G401.6 (cell line): Measurements from ENCODE around the gene RRP8.
A peak's percentile ranks its signal among the peaks of the same experiment; 100 is the strongest.

Source experiments
- FAIRE-seq: peaks from 2 replicates; lab custom pipeline; 2012; peaks lifted over from hg19 to GRCh38; lab: Jason Lieb, UNC

Gene RRP8

DNA sequence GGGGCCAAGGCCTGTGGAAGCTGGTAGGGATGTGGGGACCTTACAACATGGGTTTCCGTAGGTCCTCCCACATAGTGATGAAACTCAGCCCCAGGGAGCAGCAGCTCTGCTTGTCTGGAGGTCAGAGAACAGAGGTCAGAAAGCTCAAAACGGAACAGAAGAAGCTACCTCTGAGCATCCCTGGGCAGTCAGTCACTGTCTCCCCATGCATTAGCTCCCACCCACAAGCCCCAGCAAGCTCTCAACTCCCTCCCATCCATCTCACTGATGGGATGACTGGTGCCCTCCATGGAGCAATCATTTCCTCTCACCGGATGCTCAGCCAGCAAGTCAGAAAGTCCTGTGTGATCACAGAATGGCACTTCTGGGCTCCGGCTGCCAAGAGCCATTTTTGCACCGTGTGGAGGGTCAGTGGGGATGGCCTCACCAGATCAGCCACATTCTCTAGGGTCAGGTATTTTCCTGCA is 13.9 kb upstream of the RRP8 start:
- no peak for FAIRE-seq

DNA sequence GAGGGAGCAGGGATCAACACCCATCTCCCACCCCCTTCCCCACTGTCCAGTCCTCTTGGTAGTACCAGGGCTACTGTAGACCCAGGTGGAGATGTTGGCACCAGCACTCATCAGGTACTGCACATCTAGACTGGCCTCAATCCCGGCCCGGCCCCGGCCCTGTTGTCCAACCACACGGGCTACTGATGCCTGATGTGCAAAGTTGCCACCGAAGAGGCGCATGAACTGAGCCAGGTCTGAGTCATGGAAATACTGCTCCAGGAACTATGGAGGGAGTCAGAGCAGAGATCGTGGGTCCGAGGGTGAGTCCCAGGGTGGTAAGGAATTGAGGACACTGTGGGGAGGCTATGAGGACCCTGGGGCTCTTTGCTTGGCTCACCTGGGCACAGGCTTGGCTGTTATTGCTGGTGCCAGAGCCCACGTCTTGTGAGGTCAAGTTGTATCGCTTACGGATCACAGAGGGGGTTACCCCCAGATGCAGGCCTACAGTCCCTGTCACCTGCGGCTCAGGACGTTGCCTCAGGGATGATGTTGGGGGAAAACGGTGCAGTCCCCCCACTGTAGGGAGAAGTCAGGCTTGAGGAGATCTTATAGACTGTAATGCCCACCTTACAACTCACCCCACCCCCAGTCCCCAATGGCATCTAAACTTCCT is 13.3 kb upstream of the RRP8 start:
- FAIRE-seq = no peak

DNA sequence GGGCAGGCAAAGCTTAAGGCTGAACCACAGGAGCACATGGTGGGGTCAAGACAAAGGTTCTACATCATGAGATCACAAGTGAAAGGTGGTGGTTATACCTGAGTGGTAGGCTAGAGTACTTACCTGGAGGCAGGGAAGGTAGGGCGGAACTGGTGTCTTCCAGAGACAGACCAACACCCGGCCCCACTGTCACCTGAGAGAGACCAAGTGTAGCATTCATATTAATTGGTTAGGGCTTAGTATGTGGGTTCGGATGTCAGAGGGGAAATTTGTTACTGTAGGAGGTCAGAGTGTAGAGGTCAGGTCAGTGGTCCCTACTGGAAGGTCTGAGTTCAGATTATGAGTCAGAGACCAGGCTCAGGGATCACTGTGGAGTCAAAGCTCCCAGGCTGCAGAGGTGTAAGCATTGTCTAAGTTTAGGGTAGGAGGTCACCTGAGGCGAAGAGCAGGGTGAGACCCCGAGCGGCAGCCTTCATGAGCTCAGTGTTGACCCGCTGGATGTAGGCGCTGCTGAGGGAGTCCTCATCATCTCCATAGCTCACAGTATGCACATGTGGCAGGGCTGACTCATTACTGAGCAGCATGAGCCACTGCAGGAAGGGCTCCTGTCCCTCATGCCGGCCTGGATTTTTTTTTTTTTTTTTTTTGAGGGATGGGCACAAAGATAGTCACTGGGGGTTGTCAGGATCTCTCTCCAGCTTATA is 12.6 kb upstream of the RRP8 start:
- FAIRE-seq = no peak

DNA sequence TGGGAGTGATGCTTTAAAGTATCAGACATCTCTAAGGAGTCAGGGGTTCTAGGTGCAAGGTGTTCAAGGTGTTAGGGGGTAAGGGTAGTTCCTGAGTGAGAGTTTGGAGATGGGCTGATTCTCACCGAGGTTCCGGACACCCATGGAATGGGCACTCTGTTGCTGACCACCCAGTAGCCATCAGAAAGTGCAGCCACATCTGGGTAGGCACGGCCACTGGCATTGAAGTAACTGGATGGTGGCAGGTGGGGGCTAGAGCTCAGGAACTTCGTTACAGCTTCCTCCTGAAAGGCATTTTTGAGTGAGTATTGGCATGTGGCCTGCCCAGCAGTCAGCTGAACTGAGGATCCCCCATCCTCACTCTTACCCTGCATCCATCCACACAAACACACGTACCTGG is 11.6 kb upstream of the RRP8 start:
- FAIRE-seq = no peak

DNA sequence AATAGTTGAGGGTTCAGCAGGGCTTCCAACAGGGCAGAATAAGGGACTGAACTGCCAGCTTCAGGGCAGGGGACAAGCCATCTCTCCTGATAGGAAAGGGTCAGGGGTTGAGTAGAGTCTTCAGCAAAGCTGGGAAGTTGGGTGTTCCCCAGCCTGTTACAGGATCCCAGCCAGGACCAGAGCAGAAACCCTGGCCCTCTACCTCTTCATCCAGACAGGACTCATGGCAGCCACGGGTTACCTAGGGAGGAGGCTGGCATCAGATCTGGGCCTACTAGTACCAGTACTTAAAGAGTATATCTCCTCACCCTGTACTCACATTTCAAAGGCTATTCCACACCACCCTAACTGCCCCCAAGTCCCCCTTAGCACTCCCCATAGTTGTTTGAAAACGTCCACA is 11.0 kb upstream of the RRP8 start:
- no peak for FAIRE-seq

DNA sequence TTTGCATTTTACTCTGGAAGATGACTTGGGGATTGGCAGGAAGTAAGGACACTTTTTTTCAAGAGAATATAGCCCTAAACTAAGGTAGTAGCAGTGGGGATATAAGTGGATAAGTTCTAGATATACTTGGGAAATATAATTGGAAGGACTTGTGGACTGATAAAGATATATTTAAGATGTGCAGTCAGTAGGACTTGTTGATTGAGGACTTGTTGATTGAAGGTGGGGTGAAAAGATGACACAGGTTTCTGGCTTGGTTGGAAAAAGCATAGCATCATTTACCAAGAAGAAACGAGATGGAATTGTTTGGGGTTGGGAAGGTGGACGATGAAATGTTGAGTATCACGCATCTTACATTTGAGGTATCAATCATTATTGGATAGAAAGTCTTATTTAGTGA is 10.1 kb upstream of the RRP8 start:
- FAIRE-seq = no peak

DNA sequence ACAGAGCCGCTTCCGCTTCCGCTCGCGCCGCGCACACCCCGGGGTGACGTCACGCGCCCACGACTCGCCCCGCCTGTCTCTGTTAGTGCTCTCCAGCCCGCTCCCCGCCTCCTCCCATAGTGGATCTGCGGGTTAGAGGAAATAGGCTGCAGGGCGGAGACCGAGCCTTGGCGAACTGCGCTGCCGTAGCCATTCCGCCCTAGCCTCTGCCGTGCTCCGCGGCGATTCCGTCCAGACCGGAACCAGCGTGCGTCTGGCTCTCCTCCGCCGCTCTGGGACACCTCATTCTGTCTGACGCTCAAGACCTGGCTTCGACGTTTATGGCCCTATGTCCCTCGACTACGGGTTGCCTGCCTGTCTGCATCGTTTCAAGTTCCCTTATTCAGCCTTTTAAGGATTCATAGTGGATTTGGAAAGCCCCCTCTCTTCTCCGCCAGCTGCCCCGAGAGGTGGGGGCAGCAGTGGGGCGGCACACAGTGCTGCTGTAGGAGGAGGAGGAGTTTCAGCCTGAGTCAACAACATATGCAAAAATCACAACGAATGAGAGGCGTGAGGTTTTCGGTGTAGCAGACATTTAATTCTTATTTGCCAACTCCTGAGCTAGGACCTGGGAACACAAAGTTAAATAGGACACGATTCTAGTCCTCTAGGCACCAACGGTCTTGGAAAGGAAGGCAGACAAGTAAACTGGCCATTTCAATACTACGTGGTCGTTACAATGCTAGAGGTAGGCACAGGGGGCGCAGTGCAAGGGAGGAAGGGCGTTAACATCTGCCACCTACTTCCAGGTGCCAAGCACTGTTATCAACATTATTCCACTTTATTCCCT is 9.0 kb upstream of the RRP8 start, which contains the start of gene TAF10:
Gene TAF10 (minus strand): TSS at position 4 of the 829 bp plus-strand sequence. CDS start 27 bp downstream, outside the sequence.
- peak; percentile 84 for FAIRE-seq

DNA sequence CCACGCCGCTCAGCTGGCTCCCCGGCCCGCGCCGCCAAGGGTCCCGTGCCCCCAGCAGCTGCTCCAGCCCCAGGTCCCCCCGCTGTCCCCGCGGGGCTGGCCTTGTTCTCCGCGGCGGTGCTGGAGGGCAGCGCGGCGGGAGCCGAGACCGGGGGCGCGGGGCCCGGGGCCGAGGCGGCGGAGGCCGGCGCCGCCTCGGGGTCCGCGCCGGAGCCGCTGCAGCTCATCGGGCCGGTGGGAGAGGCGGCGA is 8.5 kb upstream of the RRP8 start:
- no peak for FAIRE-seq

DNA sequence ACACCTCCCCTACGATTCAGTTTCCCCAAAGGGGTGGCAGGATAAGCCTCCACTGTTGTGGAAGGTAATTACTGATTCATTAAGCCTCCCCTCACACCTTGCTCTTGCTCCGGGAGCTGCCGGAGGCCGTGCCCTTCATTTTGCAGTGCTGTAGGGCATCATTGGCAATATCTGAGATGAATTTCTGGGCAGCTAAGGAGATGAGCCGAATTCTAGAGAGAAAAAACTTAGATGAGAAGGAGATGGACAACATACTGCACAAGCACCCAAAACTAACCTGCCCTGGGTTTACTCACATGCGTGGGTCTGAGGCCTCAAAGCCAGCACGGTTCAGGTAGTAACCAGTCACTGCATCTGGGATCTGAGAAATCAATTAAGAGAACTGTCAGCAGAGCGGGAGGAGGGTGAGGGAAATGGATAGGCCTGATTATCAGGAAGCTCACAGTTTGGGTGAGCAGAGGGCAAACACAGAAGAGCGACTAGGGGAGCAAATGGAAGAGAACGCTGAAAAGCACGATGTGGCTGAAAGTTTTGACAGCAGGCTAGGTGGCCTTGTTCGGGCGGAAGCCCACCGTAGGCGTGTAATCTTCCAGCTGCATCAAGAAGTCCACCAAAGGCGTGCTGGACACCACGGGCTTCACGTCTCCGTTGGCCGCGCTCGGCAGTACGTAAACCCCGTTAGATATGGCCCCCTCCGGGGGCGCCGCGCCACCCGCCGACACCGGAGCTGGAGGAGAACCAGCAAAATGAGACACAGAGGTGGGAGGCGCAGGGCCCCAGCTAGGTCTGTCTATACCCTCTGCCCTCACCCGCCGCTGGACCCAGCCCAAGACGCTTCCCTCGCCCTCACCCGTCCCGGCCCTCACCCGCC is 7.9 kb upstream of the RRP8 start:
- FAIRE-seq = no peak

DNA sequence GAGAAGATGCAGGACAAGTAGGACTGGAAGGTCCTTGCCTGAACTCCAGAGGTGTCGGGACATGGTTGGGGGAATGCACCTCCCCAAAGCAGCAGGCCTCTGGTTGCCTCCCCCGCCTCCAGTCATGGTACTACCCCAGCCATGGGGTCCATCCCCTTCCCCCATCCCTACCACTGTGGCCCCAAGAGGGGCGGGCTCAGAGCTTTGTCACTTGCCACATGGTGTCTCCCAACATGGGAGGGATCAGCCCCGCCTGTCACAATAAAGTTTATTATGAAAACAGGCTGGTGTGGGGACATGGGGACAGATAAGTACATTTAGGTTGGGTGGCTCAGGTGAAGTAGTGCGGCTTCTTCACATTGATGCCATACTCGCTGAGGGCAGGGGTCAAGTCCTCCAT is 7.2 kb upstream of the RRP8 start:
- FAIRE-seq = no peak

DNA sequence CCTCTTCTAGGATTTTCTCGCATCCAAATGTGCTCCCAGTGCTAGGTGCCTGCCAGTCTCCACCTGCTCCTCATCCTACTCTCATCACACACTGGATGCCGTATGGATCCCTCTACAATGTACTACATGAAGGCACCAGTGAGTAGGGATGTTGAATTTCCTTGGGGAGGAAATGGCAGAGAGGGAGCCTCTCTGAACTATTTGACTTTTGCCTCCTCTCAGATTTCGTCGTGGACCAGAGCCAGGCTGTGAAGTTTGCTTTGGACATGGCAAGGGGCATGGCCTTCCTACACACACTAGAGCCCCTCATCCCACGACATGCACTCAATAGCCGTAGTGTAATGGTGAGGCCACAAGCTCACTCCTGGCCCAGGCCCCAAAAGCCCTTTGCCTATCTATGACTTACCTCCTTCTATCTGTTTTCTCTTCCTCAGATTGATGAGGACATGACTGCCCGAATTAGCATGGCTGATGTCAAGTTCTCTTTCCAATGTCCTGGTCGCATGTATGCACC is 6.1 kb upstream of the RRP8 start:
- no peak for FAIRE-seq

DNA sequence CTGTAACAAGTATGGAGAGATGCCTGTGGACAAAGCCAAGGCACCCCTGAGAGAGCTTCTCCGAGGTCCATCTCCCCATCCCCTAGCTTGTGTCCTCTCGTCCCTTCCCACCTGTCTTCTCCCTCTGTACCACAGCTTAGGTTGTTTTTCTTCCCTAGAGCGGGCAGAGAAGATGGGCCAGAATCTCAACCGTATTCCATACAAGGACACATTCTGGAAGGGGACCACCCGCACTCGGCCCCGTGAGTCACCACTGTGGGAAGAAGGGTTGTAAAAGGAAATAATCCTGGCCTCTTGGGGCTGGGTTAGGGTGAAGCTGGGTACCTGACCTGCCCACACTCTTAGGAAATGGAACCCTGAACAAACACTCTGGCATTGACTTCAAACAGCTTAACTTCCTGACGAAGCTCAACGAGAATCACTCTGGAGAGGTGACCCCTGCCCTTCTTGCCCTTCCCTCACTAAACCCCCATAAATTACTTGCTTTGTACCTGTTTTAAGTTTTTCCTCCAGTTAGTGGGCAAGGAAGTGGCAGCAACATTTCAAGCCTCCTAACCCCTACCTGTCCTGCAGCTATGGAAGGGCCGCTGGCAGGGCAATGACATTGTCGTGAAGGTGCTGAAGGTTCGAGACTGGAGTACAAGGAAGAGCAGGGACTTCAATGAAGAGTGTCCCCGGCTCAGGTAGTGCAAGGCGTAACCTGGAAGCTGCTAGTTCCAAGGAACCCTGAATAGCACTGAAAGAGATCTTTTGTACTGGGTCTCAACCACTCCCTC is 5.5 kb upstream of the RRP8 start:
- FAIRE-seq = no peak

DNA sequence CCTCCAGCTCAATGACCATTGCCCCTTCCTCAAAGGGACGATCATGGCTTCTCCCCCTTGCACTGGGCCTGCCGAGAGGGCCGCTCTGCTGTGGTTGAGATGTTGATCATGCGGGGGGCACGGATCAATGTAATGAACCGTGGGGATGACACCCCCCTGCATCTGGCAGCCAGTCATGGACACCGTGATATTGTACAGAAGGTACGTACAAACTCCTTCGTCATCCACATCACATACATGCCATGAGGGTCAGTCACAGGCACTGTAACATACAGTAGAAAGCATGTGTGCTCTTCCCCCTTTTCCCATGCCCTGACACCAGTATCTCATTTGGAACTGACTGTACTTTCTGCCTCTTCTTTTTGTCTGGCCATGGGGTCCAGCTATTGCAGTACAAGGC is 4.6 kb upstream of the RRP8 start:
- no peak for FAIRE-seq

DNA sequence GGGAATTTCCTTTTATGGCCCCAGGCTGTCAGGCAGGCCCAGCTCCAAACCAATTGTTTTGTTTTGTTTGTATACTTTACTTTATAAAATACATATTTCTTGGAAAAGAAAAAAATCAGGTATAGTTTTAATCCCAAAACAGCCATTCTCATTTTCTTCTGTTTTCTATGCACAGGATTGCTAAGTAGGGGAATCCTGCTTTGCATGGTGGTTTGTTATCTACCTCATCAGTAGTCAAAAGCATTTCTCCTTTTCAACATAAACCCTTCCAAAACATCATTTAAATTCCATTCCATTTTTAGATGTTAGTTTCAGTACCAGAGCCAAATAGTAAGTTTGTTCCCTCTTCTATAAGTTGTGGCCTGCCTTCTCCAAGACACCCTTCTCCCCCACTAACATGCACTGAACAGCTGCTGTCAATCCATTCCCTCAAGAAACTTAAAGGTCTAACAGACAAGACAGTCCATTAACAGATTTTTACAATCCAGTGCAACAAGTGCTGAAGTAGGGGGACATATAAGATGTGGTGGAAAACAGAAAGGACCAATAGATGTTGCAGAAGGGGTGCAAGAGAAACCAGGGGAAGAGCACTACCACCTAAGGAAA is 3.9 kb upstream of the RRP8 start:
- FAIRE-seq = no peak

DNA sequence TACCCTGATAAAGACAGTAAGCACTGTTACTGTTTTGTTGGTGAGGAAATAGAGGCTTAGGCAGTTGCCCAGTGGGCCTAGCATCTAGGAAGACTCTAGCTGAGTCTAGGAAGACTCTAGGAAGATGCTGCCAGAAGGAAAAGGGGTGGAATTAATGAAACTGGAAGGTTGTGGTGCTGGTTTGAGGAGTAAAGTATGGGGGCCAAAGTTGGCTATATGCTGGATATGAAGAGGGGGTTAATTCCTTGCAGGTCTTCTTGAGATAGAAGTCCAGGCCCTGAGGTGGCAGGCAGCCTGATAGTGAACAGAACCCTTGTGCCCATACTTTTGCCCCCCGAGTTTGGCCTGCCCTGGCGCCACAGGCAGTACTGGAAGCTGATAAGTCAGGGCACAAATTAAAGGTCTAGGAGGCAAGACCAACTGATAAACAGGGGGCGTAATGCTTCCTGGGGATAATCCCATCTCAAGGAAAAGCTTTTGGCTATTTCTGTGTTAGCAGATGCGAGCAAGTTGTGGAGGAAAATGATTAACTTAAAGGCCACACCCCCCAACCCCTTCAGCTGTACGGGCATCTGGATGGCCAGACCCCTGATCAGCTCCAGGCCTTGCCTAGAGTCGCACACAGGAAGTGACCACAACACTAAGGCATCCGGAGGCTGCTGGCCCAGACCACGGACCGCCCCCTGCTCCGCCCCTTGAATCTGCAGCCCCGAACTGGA is 3.2 kb upstream of the RRP8 start:
- FAIRE-seq = peak; percentile 91

DNA sequence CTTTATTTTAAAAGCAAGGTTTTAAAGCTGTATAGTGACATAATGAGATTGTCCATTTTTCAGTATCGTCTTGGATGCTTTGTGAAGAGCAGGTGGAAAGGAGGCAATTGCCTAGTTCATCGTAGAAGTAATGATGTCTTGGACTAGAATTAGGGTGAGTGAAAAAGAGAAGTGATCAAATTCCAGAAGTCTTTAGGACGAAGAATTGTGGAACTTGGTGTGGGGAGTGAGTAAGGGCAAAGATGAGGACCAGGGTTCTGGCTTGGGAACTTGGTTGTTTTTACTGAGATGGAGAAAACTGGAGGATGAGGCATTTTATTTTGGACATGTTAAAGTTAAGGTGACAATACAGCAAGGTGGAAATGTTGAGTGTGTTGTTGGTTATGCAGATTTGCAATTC is 1.4 kb upstream of the RRP8 start:
- FAIRE-seq = no peak

DNA sequence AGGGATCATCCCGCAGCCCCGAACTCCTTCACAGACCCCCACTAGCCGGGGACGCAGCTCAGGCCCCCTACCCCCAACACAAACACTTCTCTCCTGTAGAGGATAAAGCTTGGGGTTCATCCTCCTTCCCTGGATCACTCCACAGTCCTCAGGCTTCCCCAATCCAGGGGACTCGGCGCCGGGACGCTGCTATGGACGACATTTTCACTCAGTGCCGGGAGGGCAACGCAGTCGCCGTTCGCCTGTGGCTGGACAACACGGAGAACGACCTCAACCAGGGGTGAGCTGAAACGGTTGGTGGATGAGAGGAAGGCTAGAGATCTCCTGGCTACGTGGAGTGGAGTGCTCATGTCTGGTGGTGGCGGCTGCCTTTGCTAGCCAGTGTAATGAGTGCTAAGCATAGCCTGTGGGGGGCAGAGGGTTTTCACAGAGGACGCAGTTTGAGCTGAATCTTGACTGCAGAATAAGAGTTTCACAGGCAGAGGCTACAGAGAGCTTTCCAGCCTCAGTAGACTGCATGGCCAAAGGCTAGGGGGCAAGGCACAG is 738 bp upstream of the RRP8 start:
- no peak for FAIRE-seq

DNA sequence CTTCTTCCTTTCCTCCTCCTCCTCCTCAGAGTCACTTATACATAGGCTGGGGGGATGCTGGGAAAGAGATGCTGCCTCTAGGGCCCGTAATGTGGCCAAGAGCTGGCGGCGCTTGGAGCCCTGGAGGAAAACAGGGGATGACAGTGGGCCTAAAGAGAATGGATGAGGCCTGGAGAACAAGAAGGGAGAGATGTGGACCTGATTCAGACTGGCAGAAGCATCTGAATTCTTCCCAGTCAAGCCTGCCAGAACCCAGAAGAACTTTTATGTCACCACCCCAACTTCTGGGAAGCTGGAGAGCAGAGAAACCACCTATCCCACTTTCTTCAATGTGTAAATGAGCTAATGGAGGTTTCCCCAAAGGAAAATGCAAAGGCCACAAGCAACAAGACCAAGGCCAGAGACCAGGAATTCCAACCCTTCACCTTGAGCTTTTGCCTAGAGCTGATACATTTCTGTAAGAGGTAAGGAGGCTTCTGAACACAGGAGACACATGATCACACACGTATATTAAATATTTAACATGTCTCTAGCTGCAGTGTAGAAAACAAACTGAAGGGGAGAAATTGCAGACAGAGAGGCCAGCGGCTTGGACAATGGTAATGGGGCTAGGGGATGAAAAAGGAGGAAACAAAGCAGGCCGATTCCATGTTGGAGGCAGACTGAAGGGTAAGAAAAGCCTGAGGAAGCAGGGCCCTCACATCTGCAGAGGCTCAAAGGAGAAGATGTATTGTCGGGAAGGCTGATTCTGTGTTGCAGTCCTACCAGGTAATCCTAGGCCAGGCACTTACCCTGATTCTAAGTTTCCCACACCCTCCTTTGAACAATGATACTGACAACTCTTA is 1.1 kb downstream of the RRP8 start:
- no peak for FAIRE-seq

DNA sequence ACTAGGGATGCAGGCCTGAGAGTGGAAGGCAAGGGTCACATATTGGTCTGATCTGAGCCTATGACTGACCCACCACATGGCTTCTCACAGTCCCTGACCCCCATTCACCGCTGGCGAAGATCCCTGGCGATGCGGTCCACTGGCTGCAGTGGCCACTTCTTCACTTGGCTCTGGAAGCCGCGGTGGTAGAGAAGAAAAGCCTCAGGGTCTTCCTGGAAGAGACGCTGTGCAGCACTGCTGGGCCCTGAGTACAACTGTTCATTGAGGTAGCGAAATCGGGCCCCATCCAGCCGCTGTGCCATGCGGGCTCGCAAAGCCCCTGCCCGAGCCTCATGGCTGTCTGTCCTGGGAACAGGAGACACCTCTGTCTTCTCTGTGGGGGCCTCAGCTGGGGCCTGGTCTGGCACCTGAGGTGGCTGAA is 2.4 kb downstream of the RRP8 start:
- FAIRE-seq = no peak
